ENCODE results near the gene ECI1. TPM values are rescaled to one million over a fixed set of nuclear protein-coding genes. Genes with fewer than 3 reads are reported as not detected.
"Not testable (repeated sequence)": the region's sequence is repeated elsewhere in the genome, so short reads cannot be mapped to it uniquely, and the experiment has no call there.

The ECI1 gene
- polyA plus RNA-seq, 1 donor from 2014 or later = 65.1 TPM

DNA sequence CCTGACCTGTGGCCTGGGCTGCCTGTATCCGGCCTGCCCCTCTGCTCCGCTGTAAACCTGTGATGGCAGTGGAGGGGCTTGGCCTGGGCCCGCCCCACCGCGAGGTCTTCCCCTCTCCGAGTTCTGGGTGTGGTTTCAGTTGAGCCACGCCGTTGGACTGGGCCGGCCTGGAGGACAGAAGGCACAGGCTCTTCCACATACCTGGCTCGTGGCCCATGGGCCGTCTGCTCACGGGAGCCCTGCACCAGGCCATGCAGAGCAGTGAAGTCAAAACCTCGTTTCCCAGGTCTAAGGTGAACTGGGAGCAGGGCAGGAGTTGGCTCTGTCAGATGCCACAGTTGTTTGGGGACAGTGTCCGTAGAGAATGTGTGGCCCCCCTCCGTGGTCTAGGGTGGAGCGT is 22.1 kb upstream of the ECI1 start:
- H3K4me3 Mint-ChIP-seq = no peak overlapping the region
- no peaks in the 10 kb centered on the region for H3K27me3 Mint-ChIP-seq
- H3K27ac Mint-ChIP-seq = no peak overlapping the region
- peaks cover 0 to 7% (median 6%) of the 10 kb centered on the region in 3 donors for H3K4me1 Mint-ChIP-seq
- H3K9me3 Mint-ChIP-seq = no peaks in the 10 kb centered on the region
- H3K36me3 Mint-ChIP-seq = no peaks in the 10 kb centered on the region

DNA sequence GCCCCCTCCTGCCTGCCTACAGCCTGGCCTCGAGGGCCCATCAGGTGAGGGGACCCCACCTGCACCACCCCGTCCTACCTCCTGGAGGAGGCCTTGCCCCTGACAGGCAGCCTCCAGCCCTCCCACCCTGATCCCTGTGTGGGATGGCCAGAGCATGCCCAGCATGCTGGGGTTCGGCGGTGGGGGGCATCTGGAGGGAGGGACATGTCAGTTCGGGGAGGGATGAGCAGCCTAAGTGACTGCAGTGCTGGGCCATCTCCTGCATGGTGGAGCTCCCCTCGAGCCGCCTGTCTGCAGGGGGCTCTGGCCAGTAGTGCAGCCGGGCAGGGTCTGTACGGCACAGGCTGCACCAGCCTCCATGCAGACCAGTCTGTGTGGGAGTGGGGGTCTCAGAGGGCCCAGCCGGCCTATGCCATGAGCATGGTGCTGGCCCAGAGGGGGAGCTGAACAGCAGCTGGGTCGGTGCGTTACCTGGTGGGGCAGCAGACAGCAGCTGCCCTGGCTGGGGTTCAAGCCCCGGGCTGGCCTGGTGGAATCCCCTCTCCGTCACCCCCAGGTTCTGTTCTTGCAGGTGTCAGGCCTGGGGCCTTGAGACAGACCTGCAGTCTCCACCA is 20.6 kb upstream of the ECI1 start:
- H3K4me1 Mint-ChIP-seq = peaks cover 7 to 10% (median 7%) of the 10 kb centered on the region in 3 donors
- no peaks in the 10 kb centered on the region for H3K27me3 Mint-ChIP-seq
- no peaks in the 10 kb centered on the region for H3K36me3 Mint-ChIP-seq
- H3K9me3 Mint-ChIP-seq = no peaks in the 10 kb centered on the region
- H3K4me3 Mint-ChIP-seq = no peak overlapping the region
- no peak overlapping the region for H3K27ac Mint-ChIP-seq

DNA sequence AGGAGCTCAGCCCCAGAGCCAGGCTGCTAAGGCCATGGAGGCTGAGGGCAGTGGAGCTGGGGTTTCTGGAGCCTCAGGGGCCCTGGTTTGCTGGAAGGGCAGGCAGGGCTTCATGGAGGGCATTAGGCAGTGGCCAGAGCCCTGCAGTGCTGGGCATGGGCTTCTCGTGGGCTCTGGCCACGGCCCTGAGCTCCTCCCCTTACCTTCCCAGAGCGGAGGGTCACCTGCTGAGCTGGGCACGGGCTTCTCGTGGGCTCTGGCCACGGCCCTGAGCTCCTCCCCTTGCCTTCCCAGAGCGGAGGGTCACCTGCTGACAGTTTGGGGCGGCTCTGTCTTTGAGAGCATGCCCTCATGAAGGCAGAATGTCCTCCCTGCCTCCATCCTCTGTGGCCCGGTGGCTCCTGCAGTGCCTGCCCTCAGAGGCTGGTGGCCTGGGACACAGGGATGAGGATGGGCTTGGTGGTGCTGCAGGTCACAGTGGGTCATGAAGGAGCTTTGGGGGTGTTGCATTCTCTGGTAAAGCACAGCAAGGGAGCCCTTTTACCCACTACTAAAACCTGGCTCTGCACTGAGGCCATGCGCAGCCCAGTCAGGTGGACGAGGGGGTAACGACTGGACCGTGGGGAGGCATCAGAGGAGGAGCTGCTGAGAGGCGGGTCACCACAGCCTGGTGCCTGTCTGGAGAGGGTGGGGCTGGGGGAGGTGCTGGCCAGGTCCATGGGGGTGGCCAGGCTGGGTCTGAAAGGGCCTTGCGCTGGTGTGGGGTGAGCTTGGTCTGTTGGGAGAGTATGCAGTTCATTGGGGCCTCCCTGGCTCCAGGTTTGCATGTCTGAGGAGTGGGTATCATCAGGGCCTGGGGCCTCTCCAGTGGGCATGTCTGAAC is 19.4 kb upstream of the ECI1 start:
- no peaks in the 10 kb centered on the region for H3K9me3 Mint-ChIP-seq
- peaks cover 13 to 18% (median 17%) of the 10 kb centered on the region in 3 donors for H3K4me1 Mint-ChIP-seq
- peak overlapping the region in 1 of 3 donors; percentile 60 for H3K27ac Mint-ChIP-seq
- H3K4me3 Mint-ChIP-seq = peak overlapping the region in 3 of 4 donors; percentile 12 to 99 (median 37)
- no peaks in the 10 kb centered on the region for H3K36me3 Mint-ChIP-seq
- no peaks in the 10 kb centered on the region for H3K27me3 Mint-ChIP-seq

DNA sequence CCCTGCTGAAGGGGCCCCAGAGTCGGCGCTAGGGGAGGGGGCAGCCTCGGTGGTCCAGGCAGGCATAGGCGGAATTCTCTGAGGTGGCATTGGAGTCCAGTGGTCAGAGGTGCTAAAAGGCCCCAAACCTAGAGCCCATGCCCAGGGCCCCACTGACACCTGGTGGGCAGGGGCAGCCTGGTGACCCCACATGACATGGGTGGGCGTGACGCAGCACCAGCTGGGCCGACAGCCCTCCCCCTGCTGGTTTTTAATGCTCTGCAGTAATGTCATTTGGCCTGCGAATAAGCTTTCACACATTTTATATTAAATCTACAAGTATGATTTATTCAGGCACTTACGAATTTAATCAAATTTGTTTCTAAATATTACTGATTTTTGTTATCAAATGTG is 18.7 kb upstream of the ECI1 start:
- Mint-ChIP-seq H3K36me3 (no peaks in the 10 kb centered on the region), H3K4me3 (peak overlapping the region in 3 of 4 donors; percentile 98 to 99 (median 99)), H3K27ac (peak overlapping the region; percentile 53 to 99 (median 90)), H3K4me1 (peaks cover 15 to 22% (median 21%) of the 10 kb centered on the region in 3 donors), H3K9me3 (no peaks in the 10 kb centered on the region), H3K27me3 (no peaks in the 10 kb centered on the region)

DNA sequence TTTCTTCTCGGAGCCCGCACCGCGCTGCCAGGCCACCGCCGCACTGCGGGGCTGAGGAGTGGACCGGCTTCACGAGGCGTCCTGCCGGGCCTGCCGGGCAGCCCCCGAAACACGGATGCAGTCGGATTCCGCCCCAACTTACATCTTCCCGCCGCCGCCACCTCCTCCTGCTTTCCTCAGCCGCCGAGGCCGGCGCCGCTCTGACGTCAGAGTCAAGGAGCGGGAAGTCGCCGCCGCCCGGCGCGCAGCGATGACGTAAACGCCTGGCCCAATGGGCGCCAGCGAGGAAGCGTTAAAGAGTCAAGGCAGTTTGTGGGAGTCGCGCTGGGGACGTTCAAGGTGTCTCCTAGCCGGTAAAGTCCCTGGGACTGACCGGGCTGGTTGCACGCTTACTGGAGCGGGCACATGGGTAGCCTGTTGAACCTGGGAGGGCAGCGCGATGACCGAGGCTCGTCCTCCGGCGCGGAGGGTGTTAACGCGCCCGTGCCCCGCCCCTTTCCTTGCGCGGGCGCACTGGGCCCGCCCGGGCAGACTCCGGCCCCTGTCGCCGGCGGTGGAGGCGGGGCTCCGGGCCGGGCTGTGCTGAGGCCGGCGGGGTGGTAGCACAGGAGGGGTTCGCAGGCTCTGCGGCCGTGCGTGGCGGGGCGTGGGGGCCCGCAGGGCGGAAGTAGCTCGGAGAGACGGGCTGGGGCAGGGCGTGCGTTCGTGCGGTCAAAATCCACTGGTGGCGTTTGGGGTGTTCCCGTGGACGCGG is 16.7 kb upstream of the ECI1 start, which contains the start of gene RNPS1:
Gene RNPS1, minus strand, starts transcription at position 214 of the 754 bp plus-strand sequence. CDS start 3,483 bp downstream, outside the sequence.
- peaks cover 18 to 30% (median 28%) of the 10 kb centered on the region in 3 donors for H3K4me1 Mint-ChIP-seq
- H3K9me3 Mint-ChIP-seq = no peaks in the 10 kb centered on the region
- no peaks in the 10 kb centered on the region for H3K36me3 Mint-ChIP-seq
- peak within 1 kb of the TSS; percentile 99 for H3K27ac Mint-ChIP-seq
- peak within 1 kb of the TSS; percentile 91 to 99 (median 98) for H3K4me3 Mint-ChIP-seq
- H3K27me3 Mint-ChIP-seq = no peaks in the 10 kb centered on the region

DNA sequence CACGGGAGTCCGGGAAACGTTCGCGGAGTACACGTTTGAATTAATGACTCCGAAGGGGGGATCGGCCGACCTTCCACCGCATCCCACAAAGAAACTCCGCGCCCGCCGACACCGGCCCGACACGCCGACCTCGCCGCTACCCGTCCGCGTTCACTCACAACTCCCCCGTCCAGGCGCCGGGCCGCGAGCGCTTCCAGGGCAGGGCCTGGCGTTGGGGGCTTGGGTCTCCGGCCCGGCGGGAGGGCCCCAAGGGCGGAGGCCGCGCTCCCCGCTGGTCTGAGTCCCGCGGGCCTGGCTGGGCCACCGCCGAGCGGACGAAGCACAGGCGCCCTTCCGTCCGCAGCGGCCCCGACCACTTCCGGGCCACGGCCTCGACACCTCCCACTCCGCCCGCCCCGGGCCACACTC is 16.1 kb upstream of the ECI1 start:
- H3K9me3 Mint-ChIP-seq, H3K27me3 Mint-ChIP-seq, H3K36me3 Mint-ChIP-seq: not testable (repeated sequence)
- Mint-ChIP-seq H3K4me1 (peaks cover 18 to 30% (median 28%) of the 10 kb centered on the region in 3 donors), H3K4me3 (peak overlapping the region; percentile 91 to 99 (median 98)), H3K27ac (peak overlapping the region; percentile 99)

DNA sequence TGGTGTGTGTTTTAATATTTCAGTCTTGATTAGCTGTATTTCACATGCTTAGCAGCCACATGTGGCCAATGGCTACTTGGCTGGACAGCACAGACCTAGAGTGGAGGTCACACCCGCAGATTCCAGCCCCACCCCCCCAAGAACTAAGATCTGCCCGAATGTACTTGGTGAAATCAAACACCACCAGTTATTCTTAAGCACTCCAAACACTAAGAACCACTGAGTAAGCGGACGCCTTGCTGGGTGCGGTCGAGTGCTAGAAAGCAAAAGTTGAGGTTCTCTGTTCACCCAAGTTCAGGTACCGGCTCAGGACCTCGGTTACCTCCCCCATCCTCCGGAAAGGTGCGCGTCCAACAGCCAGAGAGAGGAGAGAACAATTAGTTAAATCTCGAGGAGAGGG is 15.5 kb upstream of the ECI1 start:
- H3K9me3 Mint-ChIP-seq, H3K36me3 Mint-ChIP-seq, H3K27me3 Mint-ChIP-seq: not testable (repeated sequence)
- peak overlapping the region; percentile 87 to 99 (median 93) for H3K27ac Mint-ChIP-seq
- peaks cover 18 to 30% (median 28%) of the 10 kb centered on the region in 3 donors for H3K4me1 Mint-ChIP-seq
- peak overlapping the region; percentile 91 to 99 (median 94) for H3K4me3 Mint-ChIP-seq

DNA sequence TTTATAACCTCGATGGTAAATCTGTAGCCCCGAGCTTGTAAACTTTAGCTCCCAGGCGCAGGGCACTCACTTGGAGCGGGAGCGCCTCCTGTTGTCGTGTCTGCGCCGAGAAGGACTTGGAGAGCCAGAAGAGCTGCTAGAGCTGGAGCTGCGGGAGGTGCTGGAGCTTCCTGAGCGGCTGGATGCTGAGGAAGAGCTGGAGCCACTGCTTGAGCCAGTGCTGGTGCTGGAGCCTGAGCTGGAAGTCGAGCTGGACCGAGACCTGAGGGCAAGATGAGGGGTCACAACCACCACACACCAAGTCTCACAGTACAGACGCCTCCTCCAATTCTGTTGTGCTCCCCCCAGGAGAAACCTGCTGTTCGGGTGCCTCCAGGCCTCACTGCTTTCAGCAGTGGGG is 11.6 kb upstream of the ECI1 start:
- H3K36me3 Mint-ChIP-seq = not testable (repeated sequence)
- peaks cover 10 to 28% (median 23%) of the 10 kb centered on the region in 3 donors for H3K4me1 Mint-ChIP-seq
- H3K4me3 Mint-ChIP-seq = peak overlapping the region in 1 of 4 donors; percentile 18

DNA sequence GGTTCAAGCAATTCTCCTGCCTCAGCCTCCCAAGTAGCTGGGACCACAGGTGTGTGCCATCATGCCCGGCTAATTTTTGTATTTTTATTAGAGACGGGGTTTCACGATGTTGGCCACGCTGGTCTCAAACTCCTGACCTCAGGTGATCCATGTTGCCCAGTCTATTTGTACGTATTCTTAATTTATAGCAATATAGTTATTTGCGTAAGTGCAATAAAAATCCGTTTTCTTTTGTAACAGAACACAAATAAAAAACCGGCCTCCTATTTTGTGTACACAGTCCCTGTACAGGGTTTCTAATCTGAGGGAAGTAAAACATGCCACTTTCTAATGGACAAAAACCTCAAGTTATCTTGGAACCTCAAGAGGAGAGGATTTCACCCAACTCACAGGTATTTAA is 8.9 kb upstream of the ECI1 start:
- Mint-ChIP-seq H3K27me3 (no peaks in the 10 kb centered on the region), H3K36me3 (no peaks in the 10 kb centered on the region), H3K4me1 (peaks cover 5 to 10% (median 9%) of the 10 kb centered on the region in 3 donors), H3K9me3 (no peaks in the 10 kb centered on the region), H3K4me3 (no peak overlapping the region), H3K27ac (no peak overlapping the region)

More for the DNA sequence above, 11.6 kb upstream of the ECI1 start:
- not testable (repeated sequence) for H3K9me3 Mint-ChIP-seq, H3K27me3 Mint-ChIP-seq
- peak overlapping the region in 2 of 3 donors; percentile 58 to 86 for H3K27ac Mint-ChIP-seq

DNA sequence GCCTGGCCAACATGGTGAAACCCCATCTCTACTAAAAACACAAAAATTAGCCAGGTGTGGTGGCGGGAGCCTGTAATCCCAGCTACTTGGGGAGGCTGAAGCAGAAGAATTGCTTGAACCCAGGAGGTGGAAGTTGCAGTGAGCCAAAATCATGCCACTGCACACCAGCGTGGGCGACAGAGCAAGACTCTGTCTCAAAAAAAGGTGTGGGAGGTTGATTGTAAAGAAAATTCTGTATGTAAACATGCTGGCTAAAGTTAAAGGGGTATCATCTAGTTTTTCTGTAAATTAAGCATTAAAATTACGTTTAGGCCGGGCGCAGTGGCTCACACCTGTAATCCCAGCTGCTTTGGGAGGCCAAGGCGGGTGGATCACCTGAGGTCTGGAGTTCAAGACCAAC is 7.1 kb upstream of the ECI1 start:
- not testable (repeated sequence) for H3K36me3 Mint-ChIP-seq, H3K4me3 Mint-ChIP-seq, H3K9me3 Mint-ChIP-seq, H3K4me1 Mint-ChIP-seq, H3K27me3 Mint-ChIP-seq
- peak overlapping the region in 1 of 3 donors; percentile 56 for H3K27ac Mint-ChIP-seq

DNA sequence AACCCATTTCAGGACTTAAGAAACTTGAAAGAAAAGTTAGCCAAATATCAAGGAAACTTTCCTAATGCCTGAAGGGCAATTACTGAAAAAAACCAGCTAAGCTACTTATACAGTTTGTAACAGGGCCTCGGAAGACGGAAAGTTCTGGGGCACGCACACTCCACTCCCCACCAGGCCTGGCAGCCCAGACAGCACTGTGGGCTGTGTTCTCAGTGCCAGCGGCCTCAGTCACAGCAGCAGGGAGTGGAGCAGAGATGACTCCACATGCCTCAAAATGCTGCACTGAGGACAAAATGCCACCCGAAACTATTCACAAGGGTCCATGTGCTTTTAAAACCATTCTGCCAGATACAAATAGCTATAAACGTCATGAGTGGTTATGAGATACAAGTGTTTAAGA is 6.3 kb upstream of the ECI1 start:
- no peak overlapping the region for H3K27ac Mint-ChIP-seq
- peaks cover 7 to 8% (median 8%) of the 10 kb centered on the region in 3 donors for H3K4me1 Mint-ChIP-seq
- no peaks in the 10 kb centered on the region for H3K27me3 Mint-ChIP-seq
- H3K9me3 Mint-ChIP-seq = no peaks in the 10 kb centered on the region
- peak overlapping the region in 1 of 4 donors; percentile 17 for H3K4me3 Mint-ChIP-seq
- no peaks in the 10 kb centered on the region for H3K36me3 Mint-ChIP-seq

DNA sequence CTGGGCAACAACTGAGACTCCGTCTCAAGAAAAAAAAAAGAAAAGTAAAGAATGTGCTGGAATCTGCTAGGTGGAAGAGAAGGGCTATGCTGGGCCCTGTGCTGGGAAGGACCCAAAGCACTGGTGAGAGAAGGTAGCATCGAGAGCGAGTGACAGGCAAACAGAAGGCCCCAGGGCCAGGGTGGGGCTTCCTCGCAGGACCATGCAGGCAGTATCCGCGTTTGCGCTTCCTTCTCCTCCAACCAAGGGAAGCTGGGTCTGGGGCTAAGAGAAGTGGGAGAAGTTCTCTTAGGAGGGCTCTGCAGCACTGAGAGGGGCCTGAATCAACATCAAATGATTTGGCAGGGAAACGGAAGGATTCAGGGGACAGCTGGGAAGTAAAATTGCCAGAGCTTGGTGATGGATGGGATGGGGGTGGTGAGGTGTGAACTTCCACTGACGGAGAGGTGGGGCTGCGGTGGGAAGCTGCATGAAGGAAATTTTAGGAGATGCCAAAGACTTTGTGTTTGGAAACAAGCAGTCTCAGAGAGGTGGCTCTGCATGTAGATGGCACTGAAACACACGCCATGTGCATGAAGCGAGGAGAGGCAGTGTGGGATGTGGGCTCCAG is 5.2 kb upstream of the ECI1 start:
- Mint-ChIP-seq H3K4me1 (peaks cover 9 to 12% (median 12%) of the 10 kb centered on the region in 3 donors), H3K9me3 (no peaks in the 10 kb centered on the region), H3K4me3 (no peak overlapping the region), H3K27me3 (no peaks in the 10 kb centered on the region), H3K27ac (peak overlapping the region in 1 of 3 donors; percentile 43), H3K36me3 (no peaks in the 10 kb centered on the region)

DNA sequence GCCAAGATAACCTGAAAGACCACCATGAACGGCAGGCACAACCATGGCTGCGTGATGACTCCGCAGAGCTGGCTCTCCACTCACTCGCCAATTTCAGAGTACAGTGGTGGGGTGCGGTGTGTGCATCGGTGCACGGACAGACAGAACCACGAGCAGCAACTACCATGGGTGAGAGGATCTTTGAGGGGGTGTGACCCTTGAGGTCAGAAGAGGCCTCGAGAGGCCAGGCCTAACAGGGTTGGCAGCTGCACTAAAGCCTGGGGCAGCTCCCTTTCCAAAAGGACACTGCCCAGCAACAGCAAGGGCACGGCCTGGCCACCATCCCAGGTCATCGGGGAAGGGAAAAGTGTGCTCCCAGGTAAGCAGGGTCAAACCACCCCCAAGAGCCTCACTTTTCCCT is 1.9 kb upstream of the ECI1 start:
- no peaks in the 10 kb centered on the region for H3K9me3 Mint-ChIP-seq
- H3K27ac Mint-ChIP-seq = peak overlapping the region; percentile 93 to 95 (median 94)
- peaks cover 12 to 15% (median 13%) of the 10 kb centered on the region in 3 donors for H3K4me1 Mint-ChIP-seq
- no peaks in the 10 kb centered on the region for H3K27me3 Mint-ChIP-seq
- peak overlapping the region in 3 of 4 donors; percentile 50 to 90 (median 81) for H3K4me3 Mint-ChIP-seq
- no peaks in the 10 kb centered on the region for H3K36me3 Mint-ChIP-seq

DNA sequence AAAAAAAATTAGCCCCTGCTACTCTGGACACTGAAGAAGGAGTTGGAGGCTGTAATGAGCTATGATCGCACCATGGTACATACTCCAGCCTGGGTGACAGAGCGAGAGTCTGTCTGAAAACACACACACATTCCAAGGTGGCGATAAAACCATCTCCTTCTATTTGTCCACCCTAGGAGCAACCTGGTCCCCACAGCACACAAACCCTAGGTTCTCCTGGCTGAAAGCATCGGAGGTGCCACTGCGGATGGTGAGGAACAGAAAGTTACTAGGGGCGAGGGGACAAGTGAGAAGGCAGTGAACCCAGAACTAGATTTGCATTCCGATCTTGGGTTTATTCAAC is 1.4 kb upstream of the ECI1 start:
- no peaks in the 10 kb centered on the region for H3K9me3 Mint-ChIP-seq
- H3K4me1 Mint-ChIP-seq = peaks cover 12 to 15% (median 13%) of the 10 kb centered on the region in 3 donors
- no peaks in the 10 kb centered on the region for H3K36me3 Mint-ChIP-seq
- peak overlapping the region; percentile 93 to 95 (median 94) for H3K27ac Mint-ChIP-seq
- peak overlapping the region; percentile 50 to 90 (median 84) for H3K4me3 Mint-ChIP-seq
- H3K27me3 Mint-ChIP-seq = no peaks in the 10 kb centered on the region
